WTC11 (cell line): Measurements from ENCODE around the gene SLC22A13. TPM values are rescaled to one million over a fixed set of nuclear protein-coding genes. Genes with fewer than 3 reads are reported as not detected.
"Not testable (repeated sequence)": the region's sequence is repeated elsewhere in the genome, so short reads cannot be mapped to it uniquely, and the experiment has no call there.

Experiments
- ATAC-seq: fragments of 200-7000 bp; cut with Tn5 transposase; 2 replicates; pipeline ENCODE4 v1.10.0; 2021; ENCODE audit warnings: mild to moderate bottlenecking, moderate library complexity
- CTCF ChIA-PET: fragments of 300-600 bp; sonication (Branson Sonifier 250); formaldehyde crosslinking; loops from one replicate; lab custom pipeline; 2021; ENCODE audit warnings: antibody characterized with exemption; lab: Charles Lee
- POLR2A ChIA-PET: fragments of 350-600 bp; sonication (Branson Sonifier 250); formaldehyde crosslinking; loops from one replicate; lab custom pipeline; 2021; ENCODE audit warnings: antibody characterized with exemption; lab: Charles Lee
- DNase-seq: peaks from one replicate; pipeline ENCODE4 v3.0.0; 2021; ENCODE audit warnings: low spot score
- H3K27ac Mint-ChIP-seq: 2 replicates; pipeline ENCODE4 v1.8.0; 2021; ENCODE audit warnings: mixed read lengths
- H3K27me3 Mint-ChIP-seq: 2 replicates; pipeline ENCODE4 v1.8.0; 2021; ENCODE audit warnings: low read depth, mild to moderate bottlenecking, moderate library complexity, mixed read lengths
- H3K36me3 Mint-ChIP-seq: 2 replicates; pipeline ENCODE4 v1.8.0; 2021; ENCODE audit warnings: mixed read lengths
- H3K4me1 Mint-ChIP-seq: 2 replicates; pipeline ENCODE4 v1.8.0; 2022; ENCODE audit warnings: mixed read lengths
- H3K4me3 Mint-ChIP-seq: 2 replicates; pipeline ENCODE4 v1.8.0; 2021; ENCODE audit warnings: mild to moderate bottlenecking, moderate library complexity, mixed read lengths
- H3K9me3 Mint-ChIP-seq: 2 replicates; pipeline ENCODE4 v1.8.0; 2021; ENCODE audit warnings: mixed read lengths
- ATF1 ChIP-seq: sonication (generic); formaldehyde crosslinking; IDR thresholded peaks from 2 replicates; pipeline ENCODE4 v1.8.1; 2023; ENCODE audit warnings: mild to moderate bottlenecking, moderate library complexity, missing genetic modification reagents
- CREM ChIP-seq: sonication (generic); formaldehyde crosslinking; IDR thresholded peaks from 2 replicates; pipeline ENCODE4 v1.8.1; 2022; ENCODE audit warnings: mild to moderate bottlenecking, missing genetic modification reagents, moderate library complexity
- EMX1 ChIP-seq: fragments of 250-450 bp; sonication (Bioruptor Pico); IDR thresholded peaks from 2 replicates; pipeline ENCODE4 v1.8.0; 2021; ENCODE audit warnings: mild to moderate bottlenecking
- FOXK1 ChIP-seq: sonication (generic); formaldehyde crosslinking; IDR thresholded peaks from 2 replicates; pipeline ENCODE4 v1.8.0; 2022; ENCODE audit warnings: mild to moderate bottlenecking, moderate library complexity, missing genetic modification reagents
- IRF2 ChIP-seq: sonication (generic); formaldehyde crosslinking; IDR thresholded peaks from 2 replicates; pipeline ENCODE4 v1.8.0; 2022; ENCODE audit warnings: low read depth, missing genetic modification reagents, borderline replicate concordance
- NR3C1 ChIP-seq: sonication (generic); formaldehyde crosslinking; conservative IDR thresholded peaks from 2 replicates; pipeline ENCODE4 v1.8.1; 2023; ENCODE audit warnings: low read depth, mild to moderate bottlenecking, missing genetic modification reagents
- SMAD4 ChIP-seq: sonication (generic); formaldehyde crosslinking; IDR thresholded peaks from 2 replicates; pipeline ENCODE4 v1.8.0; 2022; ENCODE audit warnings: mild to moderate bottlenecking, missing genetic modification reagents
- TCF7 ChIP-seq: sonication (generic); formaldehyde crosslinking; IDR thresholded peaks from 2 replicates; pipeline ENCODE4 v1.8.0; 2022; ENCODE audit warnings: mild to moderate bottlenecking, low read depth, missing genetic modification reagents, moderate library complexity
- TP53 ChIP-seq: sonication (generic); formaldehyde crosslinking; IDR thresholded peaks from 2 replicates; pipeline ENCODE4 v1.8.1; 2023; ENCODE audit warnings: mild to moderate bottlenecking, missing genetic modification reagents
- ZBTB21 ChIP-seq: sonication (generic); formaldehyde crosslinking; IDR thresholded peaks from 2 replicates; pipeline ENCODE4 v1.8.1; 2023; ENCODE audit warnings: mild to moderate bottlenecking, missing genetic modification reagents, borderline replicate concordance
- ZNF423 ChIP-seq: fragments of 250-450 bp; sonication (Bioruptor Pico); IDR thresholded peaks from 2 replicates; pipeline ENCODE4 v2.1.2; 2022; ENCODE audit warnings: mild to moderate bottlenecking, moderate library complexity
- ZNF671 ChIP-seq: fragments of 250-450 bp; sonication (Bioruptor Pico); IDR thresholded peaks from 2 replicates; pipeline ENCODE4 v1.8.0; 2021; ENCODE audit warnings: mild to moderate bottlenecking
- total RNA-seq: library from RNA; stranded (reverse); gene quantifications from 3 replicates; pipeline ENCODE4 v1.2.3, GENCODE V29; 2021
- TF ChIP-seq, protein P1 (sequence below): sonication (generic); formaldehyde crosslinking; IDR thresholded peaks from 2 replicates; pipeline ENCODE4 v1.8.0; 2022; ENCODE audit warnings: mild to moderate bottlenecking, missing genetic modification reagents
- TF ChIP-seq, protein P2 (sequence below): sonication (generic); formaldehyde crosslinking; IDR thresholded peaks from 2 replicates; pipeline ENCODE4 v1.8.1; 2023; ENCODE audit warnings: mild to moderate bottlenecking, missing genetic modification reagents, moderate library complexity
- TF ChIP-seq, protein P3 (sequence below): fragments of 250-450 bp; sonication (Bioruptor Pico); IDR thresholded peaks from 2 replicates; pipeline ENCODE4 v1.9.0; 2021; ENCODE audit warnings: moderate library complexity, mild to moderate bottlenecking, inconsistent platforms, borderline replicate concordance
- TF ChIP-seq, protein P4 (sequence below): sonication (generic); formaldehyde crosslinking; IDR thresholded peaks from 2 replicates; pipeline ENCODE4 v1.8.1; 2023; ENCODE audit warnings: mild to moderate bottlenecking, moderate library complexity, missing genetic modification reagents
- TF ChIP-seq, protein P5 (sequence below): fragments of 200-600 bp; IDR thresholded peaks from 2 replicates; pipeline ENCODE4 v1.8.0; 2022; ENCODE audit warnings: antibody characterized with exemption
- TF ChIP-seq, protein P6 (sequence below): sonication (generic); formaldehyde crosslinking; conservative IDR thresholded peaks from 2 replicates; pipeline ENCODE4 v1.8.1; 2023; ENCODE audit warnings: mild to moderate bottlenecking, low read depth, missing genetic modification reagents, moderate library complexity
- TF ChIP-seq, protein P7 (sequence below): sonication (generic); formaldehyde crosslinking; IDR thresholded peaks from 2 replicates; pipeline ENCODE4 v1.8.0; 2022; ENCODE audit warnings: mild to moderate bottlenecking, missing genetic modification reagents

SLC22A13 gene
- total RNA-seq, 1 experiment from 2014 or later: 0.42 TPM

DNA sequence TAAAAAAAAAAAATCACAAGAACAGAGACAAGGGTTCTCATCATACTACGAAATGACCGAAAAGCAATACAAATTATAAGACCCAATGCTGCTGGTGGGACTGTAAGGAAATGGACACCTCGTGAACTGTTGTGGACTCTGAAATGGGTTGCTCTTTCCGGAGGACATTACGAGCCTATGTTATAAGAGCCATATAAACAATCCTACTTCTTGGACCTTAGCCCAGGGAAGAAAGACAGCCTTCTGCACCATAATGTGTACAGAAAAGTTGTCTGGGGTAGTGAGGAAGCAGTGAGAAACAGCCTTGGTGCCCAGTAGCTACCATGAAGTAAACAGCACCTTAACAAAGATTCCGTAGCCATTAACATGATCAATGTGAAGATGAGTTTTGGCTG, 19.1 kb downstream of the SLC22A13 start (continued):
- TF ChIP-seq, protein P1, sequence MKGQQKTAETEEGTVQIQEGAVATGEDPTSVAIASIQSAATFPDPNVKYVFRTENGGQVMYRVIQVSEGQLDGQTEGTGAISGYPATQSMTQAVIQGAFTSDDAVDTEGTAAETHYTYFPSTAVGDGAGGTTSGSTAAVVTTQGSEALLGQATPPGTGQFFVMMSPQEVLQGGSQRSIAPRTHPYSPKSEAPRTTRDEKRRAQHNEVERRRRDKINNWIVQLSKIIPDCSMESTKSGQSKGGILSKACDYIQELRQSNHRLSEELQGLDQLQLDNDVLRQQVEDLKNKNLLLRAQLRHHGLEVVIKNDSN (CRISPR knock-in tag): no peak
- TF ChIP-seq CREM (CRISPR knock-in tag) (no peak), ATF1 (CRISPR knock-in tag) (no peak), ZNF671 (CRISPR knock-in tag) (no peak), TP53 (no peak), IRF2 (CRISPR knock-in tag) (no peak)
- TF ChIP-seq, protein P2, sequence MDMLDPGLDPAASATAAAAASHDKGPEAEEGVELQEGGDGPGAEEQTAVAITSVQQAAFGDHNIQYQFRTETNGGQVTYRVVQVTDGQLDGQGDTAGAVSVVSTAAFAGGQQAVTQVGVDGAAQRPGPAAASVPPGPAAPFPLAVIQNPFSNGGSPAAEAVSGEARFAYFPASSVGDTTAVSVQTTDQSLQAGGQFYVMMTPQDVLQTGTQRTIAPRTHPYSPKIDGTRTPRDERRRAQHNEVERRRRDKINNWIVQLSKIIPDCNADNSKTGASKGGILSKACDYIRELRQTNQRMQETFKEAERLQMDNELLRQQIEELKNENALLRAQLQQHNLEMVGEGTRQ: no peak
- TF ChIP-seq, protein P3, sequence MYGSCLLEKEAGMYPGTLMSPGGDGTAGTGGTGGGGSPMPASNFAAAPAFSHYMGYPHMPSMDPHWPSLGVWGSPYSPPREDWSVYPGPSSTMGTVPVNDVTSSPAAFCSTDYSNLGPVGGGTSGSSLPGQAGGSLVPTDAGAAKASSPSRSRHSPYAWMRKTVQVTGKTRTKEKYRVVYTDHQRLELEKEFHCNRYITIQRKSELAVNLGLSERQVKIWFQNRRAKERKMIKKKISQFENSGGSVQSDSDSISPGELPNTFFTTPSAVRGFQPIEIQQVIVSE (CRISPR knock-in tag): no peak
- TF ChIP-seq, protein P4, sequence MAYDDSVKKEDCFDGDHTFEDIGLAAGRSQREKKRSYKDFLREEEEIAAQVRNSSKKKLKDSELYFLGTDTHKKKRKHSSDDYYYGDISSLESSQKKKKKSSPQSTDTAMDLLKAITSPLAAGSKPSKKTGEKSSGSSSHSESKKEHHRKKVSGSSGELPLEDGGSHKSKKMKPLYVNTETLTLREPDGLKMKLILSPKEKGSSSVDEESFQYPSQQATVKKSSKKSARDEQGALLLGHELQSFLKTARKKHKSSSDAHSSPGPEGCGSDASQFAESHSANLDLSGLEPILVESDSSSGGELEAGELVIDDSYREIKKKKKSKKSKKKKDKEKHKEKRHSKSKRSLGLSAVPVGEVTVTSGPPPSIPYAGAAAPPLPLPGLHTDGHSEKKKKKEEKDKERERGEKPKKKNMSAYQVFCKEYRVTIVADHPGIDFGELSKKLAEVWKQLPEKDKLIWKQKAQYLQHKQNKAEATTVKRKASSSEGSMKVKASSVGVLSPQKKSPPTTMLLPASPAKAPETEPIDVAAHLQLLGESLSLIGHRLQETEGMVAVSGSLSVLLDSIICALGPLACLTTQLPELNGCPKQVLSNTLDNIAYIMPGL: no peak

DNA sequence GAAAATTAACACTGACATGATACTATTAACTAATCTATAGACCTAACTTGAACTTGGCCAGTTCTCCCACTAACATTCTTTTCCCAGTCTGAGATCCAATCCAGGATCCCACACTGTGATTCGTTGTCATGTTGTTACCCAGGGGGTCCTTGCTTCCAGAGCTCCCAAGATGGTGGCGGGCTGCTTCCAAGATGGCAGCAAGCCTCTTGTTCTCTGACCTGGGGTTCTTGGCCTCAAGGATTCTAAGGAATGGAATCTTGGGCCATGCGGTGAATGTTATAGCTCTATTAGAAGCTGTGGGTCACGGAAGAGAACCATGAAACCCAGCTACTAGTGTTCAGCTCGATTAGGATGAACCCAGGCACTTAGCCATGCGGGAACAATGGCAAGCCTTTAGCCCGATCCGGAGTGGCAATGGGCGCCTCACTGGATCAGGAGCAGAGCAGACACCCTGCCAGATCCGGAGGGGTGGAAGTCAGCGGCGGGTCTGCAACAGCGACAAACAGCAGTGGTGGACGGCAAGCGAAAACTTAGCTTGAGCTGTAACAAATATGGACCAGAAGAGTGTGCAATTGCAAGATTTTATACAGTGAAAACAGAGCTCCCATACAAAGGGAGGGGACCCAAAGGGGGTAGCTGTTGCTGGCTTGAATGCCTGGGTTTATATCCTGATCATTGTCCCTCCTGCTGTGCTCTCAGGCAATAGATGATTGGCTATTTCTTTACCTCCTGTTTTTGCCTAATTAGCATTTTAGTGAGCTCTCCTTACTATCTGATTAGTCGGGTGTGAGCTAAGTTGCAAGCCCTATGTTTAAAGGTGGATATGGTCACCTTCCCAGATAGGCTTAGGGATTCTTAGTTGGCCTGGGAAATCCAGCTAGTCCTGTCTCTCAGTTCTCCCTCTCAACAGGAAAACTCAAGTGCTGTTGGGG, 23.9 kb downstream of the SLC22A13 start:
- ATAC-seq, POLR2A ChIA-PET, H3K9me3 Mint-ChIP-seq, H3K36me3 Mint-ChIP-seq, H3K27ac Mint-ChIP-seq, H3K4me1 Mint-ChIP-seq, H3K27me3 Mint-ChIP-seq, DNase-seq, H3K4me3 Mint-ChIP-seq: not testable (repeated sequence)
- CTCF ChIA-PET: interaction anchor here (1.1 to 1.3 kb wide), 3 partner anchors 8 to 206 kb away, joined by 4 to 5 read pairs (median 4); partner anchors contain the start of gene EXOG

DNA sequence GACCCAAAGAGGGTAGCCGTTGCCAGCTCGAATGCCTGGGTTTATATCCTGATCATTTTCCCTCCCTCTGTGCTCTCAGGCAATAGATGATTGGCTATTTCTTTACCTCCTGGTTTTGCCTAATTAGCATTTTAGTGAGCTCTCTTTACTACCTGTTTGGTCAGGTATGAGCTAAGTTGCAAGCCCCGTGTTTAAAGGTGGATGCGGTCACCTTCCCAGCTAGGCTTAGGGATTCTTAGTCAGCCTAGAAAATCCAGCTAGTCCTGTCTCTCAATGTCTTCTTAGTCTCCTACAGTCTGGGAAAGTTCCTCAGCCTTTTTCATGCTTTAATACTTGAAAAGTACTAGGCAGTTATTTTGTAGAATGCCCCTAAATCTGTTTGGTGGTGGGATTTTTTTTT, 31.4 kb downstream of the SLC22A13 start:
- H3K4me1 Mint-ChIP-seq, DNase-seq, H3K9me3 Mint-ChIP-seq, H3K27ac Mint-ChIP-seq, H3K27me3 Mint-ChIP-seq, H3K4me3 Mint-ChIP-seq, ATAC-seq, H3K36me3 Mint-ChIP-seq, POLR2A ChIA-PET: not testable (repeated sequence)
- CTCF ChIA-PET: interaction anchor here (1.9 kb wide), 1 partner anchor 225 kb away, joined by 6 read pairs; no protein-coding TSS in a partner anchor

DNA sequence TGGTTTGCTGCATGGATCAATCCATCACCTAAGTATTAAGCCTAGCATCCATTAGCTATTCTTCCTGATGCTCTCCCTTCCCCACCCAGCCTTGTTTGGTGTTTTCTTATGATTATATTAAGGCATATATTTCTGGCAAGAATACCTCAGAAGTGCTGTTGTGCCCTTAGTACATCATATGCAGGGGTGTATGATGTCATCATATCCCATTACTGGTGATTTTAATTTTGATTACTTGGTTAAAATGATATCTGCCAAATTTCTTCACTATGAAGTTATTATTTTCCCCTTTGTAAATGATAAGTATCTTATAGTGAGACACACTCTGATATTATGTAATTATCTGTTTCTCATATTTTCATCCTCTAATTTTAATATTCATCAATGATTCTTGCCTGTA, 31.9 kb downstream of the SLC22A13 start:
- Mint-ChIP-seq H3K27me3 (no peaks in the 10 kb centered on the region; the same call in 1 of the 2 replicates), H3K36me3 (no peaks in the 10 kb centered on the region), H3K27ac (no peak overlapping the region), H3K4me1 (no peaks in the 10 kb centered on the region), H3K4me3 (no peak overlapping the region), H3K9me3 (no peaks in the 10 kb centered on the region)
- DNase-seq: no peak
- POLR2A ChIA-PET: no interaction called here
- no peak for ATAC-seq
- CTCF ChIA-PET: interaction anchor here (0.6 to 2.1 kb wide), 20 partner anchors 8 to 663 kb away, joined by 3 to 12 read pairs (median 4); partner anchors contain the start of genes EXOG, SLC22A14 and XYLB
- TF ChIP-seq, protein P5, sequence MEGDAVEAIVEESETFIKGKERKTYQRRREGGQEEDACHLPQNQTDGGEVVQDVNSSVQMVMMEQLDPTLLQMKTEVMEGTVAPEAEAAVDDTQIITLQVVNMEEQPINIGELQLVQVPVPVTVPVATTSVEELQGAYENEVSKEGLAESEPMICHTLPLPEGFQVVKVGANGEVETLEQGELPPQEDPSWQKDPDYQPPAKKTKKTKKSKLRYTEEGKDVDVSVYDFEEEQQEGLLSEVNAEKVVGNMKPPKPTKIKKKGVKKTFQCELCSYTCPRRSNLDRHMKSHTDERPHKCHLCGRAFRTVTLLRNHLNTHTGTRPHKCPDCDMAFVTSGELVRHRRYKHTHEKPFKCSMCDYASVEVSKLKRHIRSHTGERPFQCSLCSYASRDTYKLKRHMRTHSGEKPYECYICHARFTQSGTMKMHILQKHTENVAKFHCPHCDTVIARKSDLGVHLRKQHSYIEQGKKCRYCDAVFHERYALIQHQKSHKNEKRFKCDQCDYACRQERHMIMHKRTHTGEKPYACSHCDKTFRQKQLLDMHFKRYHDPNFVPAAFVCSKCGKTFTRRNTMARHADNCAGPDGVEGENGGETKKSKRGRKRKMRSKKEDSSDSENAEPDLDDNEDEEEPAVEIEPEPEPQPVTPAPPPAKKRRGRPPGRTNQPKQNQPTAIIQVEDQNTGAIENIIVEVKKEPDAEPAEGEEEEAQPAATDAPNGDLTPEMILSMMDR: no peak
- TF ChIP-seq, protein P2: no peak
- TF ChIP-seq NR3C1 (no peak), SMAD4 (CRISPR knock-in tag) (no peak), ZNF423 (no peak), TCF7 (CRISPR knock-in tag) (no peak), CREM (CRISPR knock-in tag) (no peak), EMX1 (CRISPR knock-in tag) (no peak), ZBTB21 (CRISPR knock-in tag) (no peak), FOXK1 (no peak)
- TF ChIP-seq, protein P6, sequence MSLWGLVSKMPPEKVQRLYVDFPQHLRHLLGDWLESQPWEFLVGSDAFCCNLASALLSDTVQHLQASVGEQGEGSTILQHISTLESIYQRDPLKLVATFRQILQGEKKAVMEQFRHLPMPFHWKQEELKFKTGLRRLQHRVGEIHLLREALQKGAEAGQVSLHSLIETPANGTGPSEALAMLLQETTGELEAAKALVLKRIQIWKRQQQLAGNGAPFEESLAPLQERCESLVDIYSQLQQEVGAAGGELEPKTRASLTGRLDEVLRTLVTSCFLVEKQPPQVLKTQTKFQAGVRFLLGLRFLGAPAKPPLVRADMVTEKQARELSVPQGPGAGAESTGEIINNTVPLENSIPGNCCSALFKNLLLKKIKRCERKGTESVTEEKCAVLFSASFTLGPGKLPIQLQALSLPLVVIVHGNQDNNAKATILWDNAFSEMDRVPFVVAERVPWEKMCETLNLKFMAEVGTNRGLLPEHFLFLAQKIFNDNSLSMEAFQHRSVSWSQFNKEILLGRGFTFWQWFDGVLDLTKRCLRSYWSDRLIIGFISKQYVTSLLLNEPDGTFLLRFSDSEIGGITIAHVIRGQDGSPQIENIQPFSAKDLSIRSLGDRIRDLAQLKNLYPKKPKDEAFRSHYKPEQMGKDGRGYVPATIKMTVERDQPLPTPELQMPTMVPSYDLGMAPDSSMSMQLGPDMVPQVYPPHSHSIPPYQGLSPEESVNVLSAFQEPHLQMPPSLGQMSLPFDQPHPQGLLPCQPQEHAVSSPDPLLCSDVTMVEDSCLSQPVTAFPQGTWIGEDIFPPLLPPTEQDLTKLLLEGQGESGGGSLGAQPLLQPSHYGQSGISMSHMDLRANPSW (CRISPR knock-in tag): no peak
- TF ChIP-seq, protein P7, sequence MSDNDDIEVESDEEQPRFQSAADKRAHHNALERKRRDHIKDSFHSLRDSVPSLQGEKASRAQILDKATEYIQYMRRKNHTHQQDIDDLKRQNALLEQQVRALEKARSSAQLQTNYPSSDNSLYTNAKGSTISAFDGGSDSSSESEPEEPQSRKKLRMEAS (CRISPR knock-in tag): no peak
